Natural killer cell (primary cell): ENCODE data around the gene NKAIN4. TPM values are rescaled to one million over a fixed set of nuclear protein-coding genes. Genes with fewer than 3 reads are reported as not detected.

Experiments
- ATAC-seq, 3 donors: fragments of 150-1000 bp in 2 of 3; fragments of 200-7000 bp in 1 of 3; cut with Tn5 transposase; 1 replicate in 1 of 3; 2 replicates in 2 of 3; pipeline ENCODE4 v1.10.0; 2021; ENCODE audit warnings: mild to moderate bottlenecking in 2 of 3, moderate library complexity in 2 of 3
- DNase-seq, 2 donors: peaks; one replicate each; pipeline versions ENCODE4 v3.0.0 to v3.0.0-alpha.2; 2013 to 2021; ENCODE audit warnings: mixed read lengths in 1 of 2
- H3K27ac ChIP-seq: one replicate; pipeline ENCODE4 v1.5.1; 2013; ENCODE audit warnings: mild to moderate bottlenecking, low read length
- H3K27me3 ChIP-seq: one replicate; pipeline ENCODE4 v1.6.1; 2013; ENCODE audit warnings: low read length; ENCODE audit not compliant: control insufficient read depth, insufficient read depth
- H3K36me3 ChIP-seq: one replicate; pipeline ENCODE4 v1.6.1; 2013; ENCODE audit warnings: low read length; ENCODE audit not compliant: control insufficient read depth, insufficient read depth
- H3K4me1 ChIP-seq: one replicate; pipeline ENCODE4 v1.6.1; 2013; ENCODE audit warnings: low read length; ENCODE audit not compliant: control insufficient read depth, insufficient read depth
- H3K4me3 ChIP-seq: one replicate; pipeline ENCODE4 v1.5.1; 2013; ENCODE audit warnings: low read length
- H3K9me3 ChIP-seq: one replicate; pipeline ENCODE4 v1.6.1; 2013; ENCODE audit warnings: low read length; ENCODE audit not compliant: control insufficient read depth, insufficient read depth
- H3K27ac Mint-ChIP-seq, 2 donors: one replicate each; pipeline ENCODE4 v1.8.0; 2022; ENCODE audit warnings: mild to moderate bottlenecking in 2 of 2, mixed read lengths in 2 of 2, moderate library complexity in 1 of 2
- H3K27me3 Mint-ChIP-seq, 2 donors: one replicate each; pipeline ENCODE4 v1.8.0; 2022; ENCODE audit warnings: low read depth in 2 of 2, mixed read lengths in 2 of 2
- H3K36me3 Mint-ChIP-seq: one replicate; pipeline ENCODE4 v1.8.0; 2022; ENCODE audit warnings: mixed read lengths
- H3K4me1 Mint-ChIP-seq, 2 donors: one replicate each; pipeline ENCODE4 v1.8.0; 2022; ENCODE audit warnings: mixed read lengths in 2 of 2
- H3K4me3 Mint-ChIP-seq: one replicate; pipeline ENCODE4 v1.8.0; 2022; ENCODE audit warnings: mild to moderate bottlenecking, moderate library complexity, mixed read lengths
- H3K9me3 Mint-ChIP-seq, 2 donors: one replicate each; pipeline ENCODE4 v1.8.0; 2022; ENCODE audit warnings: mixed read lengths in 2 of 2
- CTCF ChIP-seq: fragments of 200-600 bp; IDR thresholded peaks from one replicate; pipeline ENCODE4 v1.8.0; 2022; ENCODE audit warnings: antibody characterized with exemption
- WGBS: methylation state at CpG from one replicate; pipeline ENCODE4 v1.1.7; 2013; ENCODE audit warnings: missing lambda C conversion rate; ENCODE audit not compliant: insufficient coverage; 5-methylcytosine and 5-hydroxymethylcytosine counted together
- intact Hi-C: fragments of 100-400 bp; cut with micrococcal nuclease; formaldehyde crosslinking; loops from one replicate; pipeline ENCODE4 v1.14.2; 2022
- total RNA-seq, 4 donors: library from RNA; stranded (reverse); fragments of 120-200 nt in 1 of 4; gene quantifications; one replicate each; pipeline versions ENCODE4 v1.2.3 to v1.2.4, GENCODE V29; 2013 to 2022

Gene NKAIN4
- total RNA-seq, 3 donors from 2014 or later (not counting 1 experiment from before 2014, with no cell fraction given): not detected

- no peaks in the 10 kb centered on the region for H3K9me3 ChIP-seq
- Mint-ChIP-seq H3K4me1 (peaks cover 35 to 41% of the 10 kb centered on the region in 2 donors), H3K36me3 (no peaks in the 10 kb centered on the region), H3K27ac (peak overlapping the region; percentile 84 to 90), H3K27me3 (peaks cover 0 to 10% of the 10 kb centered on the region in 2 donors), H3K4me3 (peak overlapping the region; percentile 90), H3K9me3 (no peaks in the 10 kb centered on the region)
- H3K4me3 ChIP-seq: peak overlapping the region; percentile 57
- DNase-seq (peak in 1 of 2 donors; percentile 33), ATAC-seq (no peak)
- H3K27ac ChIP-seq: peak overlapping the region; percentile 74
- H3K4me1 ChIP-seq: peaks cover 35% of the 10 kb centered on the region
- no peak for TF ChIP-seq CTCF
- peaks cover 16% of the 10 kb centered on the region for H3K36me3 ChIP-seq
- intact Hi-C loops: loop anchor here (2.0 kb wide), 1 partner anchor 56 kb away; the partner anchor contains the start of gene ARFGAP1
- WGBS: 87% methylated on average over 13 of the region's 13 CpGs
- H3K27me3 ChIP-seq: no peaks in the 10 kb centered on the region
Observed at GRCh38 chr20:63216849-63217471, 37.3 kb downstream of the NKAIN4 start.

- Histone ChIP-seq H3K27ac (peak within 1 kb of the TSS; percentile 74), H3K9me3 (no peaks in the 10 kb centered on the region), H3K27me3 (no peaks in the 10 kb centered on the region), H3K36me3 (peaks cover 22% of the 10 kb centered on the region), H3K4me1 (peaks cover 35% of the 10 kb centered on the region), H3K4me3 (peak within 1 kb of the TSS; percentile 60)
- H3K9me3 Mint-ChIP-seq: no peaks in the 10 kb centered on the region
- 1% methylated on average over 96 of the region's 96 CpGs for WGBS
- peak within 1 kb of the TSS; percentile 85 to 90 for H3K27ac Mint-ChIP-seq
- ATAC-seq (peak; percentile 92 to 96 (median 93)), DNase-seq (peak; percentile 94 to 98)
- intact Hi-C loops: loop anchor here (2.0 kb wide), 1 partner anchor 57 kb away; the partner anchor contains the start of gene ARFGAP1
- TF ChIP-seq CTCF: no peak
- peak within 1 kb of the TSS; percentile 90 for H3K4me3 Mint-ChIP-seq
- peaks cover 0 to 10% of the 10 kb centered on the region in 2 donors for H3K27me3 Mint-ChIP-seq
- H3K36me3 Mint-ChIP-seq: no peaks in the 10 kb centered on the region
- peaks cover 42 to 48% of the 10 kb centered on the region in 2 donors for H3K4me1 Mint-ChIP-seq
Observed at GRCh38 chr20:63216041-63216848, 38.0 kb downstream of the NKAIN4 start, which contains the start of gene YTHDF1. Gene YTHDF1, minus strand, starts transcription at chr20:63216131. Its CDS starts 239 bp downstream, at chr20:63215892.

GRCh38 chr20:63215101-63216040, 38.9 kb downstream of the NKAIN4 start:
- no peaks in the 10 kb centered on the region for H3K27me3 ChIP-seq
- WGBS: 3% methylated on average over 81 of the region's 81 CpGs
- ATAC-seq (no peak), DNase-seq (peak in 1 of 2 donors; percentile 44)
- intact Hi-C loops: loop anchor here (2.0 kb wide), 1 partner anchor 57 kb away; the partner anchor contains the start of gene ARFGAP1
- no peak for TF ChIP-seq CTCF
- Mint-ChIP-seq H3K36me3 (no peaks in the 10 kb centered on the region), H3K27ac (peak overlapping the region; percentile 85 to 90), H3K4me3 (peak overlapping the region; percentile 90), H3K9me3 (no peaks in the 10 kb centered on the region), H3K4me1 (peaks cover 51 to 55% of the 10 kb centered on the region in 2 donors), H3K27me3 (peaks cover 0 to 5% of the 10 kb centered on the region in 2 donors)
- H3K4me1 ChIP-seq: peaks cover 35% of the 10 kb centered on the region
- peak overlapping the region; percentile 56 for H3K27ac ChIP-seq
- no peaks in the 10 kb centered on the region for H3K9me3 ChIP-seq
- peak overlapping the region; percentile 60 for H3K4me3 ChIP-seq
- H3K36me3 ChIP-seq: peaks cover 24% of the 10 kb centered on the region
